PC-3 (cell line): ENCODE results near the gene CTDSP2. TPM values are rescaled to one million over a fixed set of nuclear protein-coding genes. Genes with fewer than 3 reads are reported as not detected.

Source experiments
- ATAC-seq: fragments of 200-7000 bp; cut with Tn5 transposase; 2 replicates; pipeline ENCODE4 v1.9.1; 2020; ENCODE audit warnings: mild to moderate bottlenecking, moderate library complexity
- BruUV-seq: library from RNA; stranded (reverse); fragments of 400-500 nt; replicated peaks from 2 replicates; lab custom pipeline; 2021; lab: Mats Ljungman, UMichigan
- CTCF ChIA-PET: fragments of 300-600 bp; sonication (Branson Sonifier 250); formaldehyde crosslinking; loops from one replicate; lab custom pipeline; 2022; ENCODE audit warnings: antibody characterized with exemption; lab: Charles Lee
- POLR2A ChIA-PET: fragments of 300-600 bp; sonication (Branson Sonifier 250); formaldehyde crosslinking; loops from one replicate; lab custom pipeline; 2022; ENCODE audit warnings: antibody characterized with exemption; ENCODE audit not compliant: unreplicated experiment; lab: Charles Lee
- DNase-seq: peaks from one replicate; pipeline ENCODE4 v3.0.0-alpha.2; 2015
- H2AFZ ChIP-seq: fragments of 300-600 bp; sonication (generic); 2 replicates; pipeline ENCODE4 v1.6.0; 2016; ENCODE audit warnings: antibody characterized with exemption, low read length
- H3F3A ChIP-seq: fragments of 300-600 bp; sonication (generic); one replicate; pipeline ENCODE4 v1.6.0; 2017; ENCODE audit warnings: antibody characterized with exemption, low read length, control low read depth, mild to moderate bottlenecking; ENCODE audit not compliant: unreplicated experiment
- H3K27ac ChIP-seq: fragments of 300-600 bp; sonication (generic); 2 replicates; pipeline ENCODE4 v1.5.1; 2016; ENCODE audit warnings: mild to moderate bottlenecking, low read length
- H3K27me3 ChIP-seq: fragments of 300-600 bp; sonication (generic); 2 replicates; pipeline ENCODE4 v1.6.1; 2016; ENCODE audit warnings: low read length, mixed read lengths
- H3K36me3 ChIP-seq: fragments of 300-600 bp; sonication (generic); 2 replicates; pipeline ENCODE4 v1.6.1; 2016; ENCODE audit warnings: low read depth, mixed run types, low read length, mixed read lengths
- H3K4me1 ChIP-seq: fragments of 300-600 bp; sonication (generic); 2 replicates; pipeline ENCODE4 v1.5.1; 2016; ENCODE audit warnings: low read length; ENCODE audit not compliant: insufficient read depth
- H3K4me2 ChIP-seq: fragments of 300-600 bp; sonication (generic); 2 replicates; pipeline ENCODE4 v1.6.0; 2016; ENCODE audit warnings: low read length
- H3K4me3 ChIP-seq: fragments of 300-600 bp; sonication (generic); 2 replicates; pipeline ENCODE4 v1.5.1; 2016; ENCODE audit warnings: mild to moderate bottlenecking, low read length, mixed read lengths
- H3K79me2 ChIP-seq: fragments of 300-600 bp; sonication (generic); 2 replicates; pipeline ENCODE4 v1.6.1; 2017; ENCODE audit warnings: low read length, mixed read lengths
- H3K9ac ChIP-seq: fragments of 300-600 bp; sonication (generic); 2 replicates; pipeline ENCODE4 v1.6.0; 2016; ENCODE audit warnings: mild to moderate bottlenecking, low read length
- H3K9me2 ChIP-seq: fragments of 300-600 bp; sonication (generic); replicated peaks from 2 replicates; pipeline ENCODE4 v1.6.1; 2016; ENCODE audit warnings: mixed run types, low read length, mixed read lengths
- H3K9me3 ChIP-seq: fragments of 300-600 bp; sonication (generic); 2 replicates; pipeline ENCODE4 v1.6.1; 2016; ENCODE audit warnings: low read length, mixed read lengths
- H4K20me1 ChIP-seq: fragments of 300-600 bp; sonication (generic); 2 replicates; pipeline ENCODE4 v1.6.1; 2016; ENCODE audit warnings: low read length, mixed read lengths
- CTCF ChIP-seq: fragments of 300-600 bp; sonication (generic); conservative IDR thresholded peaks from 2 replicates; pipeline ENCODE4 v1.5.1; 2017; ENCODE audit warnings: antibody characterized with exemption, low read depth, mild to moderate bottlenecking, low read length
- EZH2 ChIP-seq: fragments of 300-600 bp; sonication (generic); IDR thresholded peaks from one replicate; pipeline ENCODE4 v1.6.1; 2017; ENCODE audit warnings: antibody characterized with exemption, mild to moderate bottlenecking, low read length; ENCODE audit not compliant: unreplicated experiment
- EZH2phosphoT487 ChIP-seq: fragments of 300-600 bp; sonication (generic); IDR thresholded peaks from 2 replicates; pipeline ENCODE4 v1.6.1; 2018; ENCODE audit warnings: mild to moderate bottlenecking, antibody characterized with exemption, low read length, borderline replicate concordance
- intact Hi-C: fragments of 100-400 bp; cut with micrococcal nuclease; formaldehyde crosslinking; loops from 2 replicates; pipeline ENCODE4 v1.9.0; 2023
- total RNA-seq: library from RNA; depleted of rRNA; stranded (reverse); fragments of >200 nt; gene quantifications from 2 replicates; pipeline ENCODE4 v1.2.3, GENCODE V29; 2014

The CTDSP2 gene
- total RNA-seq, 1 experiment from 2014 or later: 39.4 TPM

GRCh38 chr12:57877876-57878275, 31.3 kb upstream of the CTDSP2 start:
- no TSS peak for BruUV-seq
- ChIA-PET POLR2A (no interaction called here), CTCF (no interaction called here)
- no peaks in the 10 kb centered on the region for H3K36me3 ChIP-seq
- no peak overlapping the region for H3K27ac ChIP-seq
- no peak overlapping the region for H2AFZ ChIP-seq
- H4K20me1 ChIP-seq: no peaks in the 10 kb centered on the region
- DNase-seq (no peak), ATAC-seq (no peak)
- intact Hi-C loops: no loop called here
- no peaks in the 10 kb centered on the region for H3K4me1 ChIP-seq
- no peaks in the 10 kb centered on the region for H3K9me3 ChIP-seq
- no peaks in the 10 kb centered on the region for H3K9me2 ChIP-seq
- no peaks in the 10 kb centered on the region for H3F3A ChIP-seq
- no peak overlapping the region for H3K4me3 ChIP-seq
- no peaks in the 10 kb centered on the region for H3K79me2 ChIP-seq
- H3K27me3 ChIP-seq: no peaks in the 10 kb centered on the region
- no peak for TF ChIP-seq CTCF
- no peak for TF ChIP-seq EZH2phosphoT487
- no peak for TF ChIP-seq EZH2
- no peak overlapping the region for H3K4me2 ChIP-seq
- H3K9ac ChIP-seq: no peak overlapping the region

- H3K27me3 ChIP-seq: no peaks in the 10 kb centered on the region
- H3K9me2 ChIP-seq: no peaks in the 10 kb centered on the region
- H4K20me1 ChIP-seq: no peaks in the 10 kb centered on the region
- TF ChIP-seq EZH2 (no peak), EZH2phosphoT487 (no peak)
- no peak overlapping the region for H3K4me3 ChIP-seq
- no peaks in the 10 kb centered on the region for H3K36me3 ChIP-seq
- H2AFZ ChIP-seq: no peak overlapping the region
- DNase-seq (no peak), ATAC-seq (no peak)
- POLR2A ChIA-PET: no interaction called here
- H3K79me2 ChIP-seq: no peaks in the 10 kb centered on the region
- H3K9ac ChIP-seq: no peak overlapping the region
- H3K4me2 ChIP-seq: no peak overlapping the region
- CTCF ChIA-PET: no interaction called here
- H3K9me3 ChIP-seq: no peaks in the 10 kb centered on the region
- intact Hi-C loops: no loop called here
- no peak overlapping the region for H3K27ac ChIP-seq
- no peaks in the 10 kb centered on the region for H3K4me1 ChIP-seq
- no peaks in the 10 kb centered on the region for H3F3A ChIP-seq
- no TSS peak for BruUV-seq
Measured at GRCh38 chr12:57875753-57876547, 29.4 kb upstream of the CTDSP2 start.

GRCh38 chr12:57874166-57875108, 27.9 kb upstream of the CTDSP2 start:
- no TSS peak for BruUV-seq
- Histone ChIP-seq H3K36me3 (no peaks in the 10 kb centered on the region), H3K27me3 (no peaks in the 10 kb centered on the region), H4K20me1 (no peaks in the 10 kb centered on the region), H3F3A (no peaks in the 10 kb centered on the region), H3K9ac (no peak overlapping the region), H3K4me2 (no peak overlapping the region), H3K27ac (no peak overlapping the region), H3K9me3 (no peaks in the 10 kb centered on the region), H3K79me2 (no peaks in the 10 kb centered on the region), H2AFZ (no peak overlapping the region), H3K4me1 (no peaks in the 10 kb centered on the region), H3K9me2 (no peaks in the 10 kb centered on the region), H3K4me3 (no peak overlapping the region)
- ATAC-seq (no peak), DNase-seq (no peak)
- ChIA-PET POLR2A (no interaction called here), CTCF (no interaction called here)
- no peak for TF ChIP-seq EZH2
- TF ChIP-seq CTCF: no peak
- no peak for TF ChIP-seq EZH2phosphoT487
- intact Hi-C loops: no loop called here
